GM10248 (cell line): Measurements from ENCODE around the gene SPRY1.

Experiments
- CTCF ChIA-PET: fragments of 300-600 bp; sonication (Branson Sonifier 250); formaldehyde crosslinking; extraction: SDS; loops from one replicate; lab custom pipeline; 2021; ENCODE audit warnings: antibody characterized with exemption; lab: Yijun Ruan, JAX
- POLR2A ChIA-PET: fragments of 350-650 bp; sonication (Branson Sonifier 250); formaldehyde crosslinking; extraction: SDS; loops from one replicate; lab custom pipeline; 2020; ENCODE audit warnings: antibody characterized with exemption; lab: Yijun Ruan, JAX
- DNase-seq: peaks from one replicate; pipeline ENCODE4 v3.0.0; 2012; ENCODE audit errors: extremely low spot score
- TF ChIP-seq, protein P1 (sequence below): IDR thresholded peaks from 2 replicates; pipeline ENCODE4 v1.5.1; 2012; ENCODE audit warnings: mild to moderate bottlenecking, low read depth; ENCODE audit errors: extremely low read depth, missing control alignments, control extremely low read depth

SPRY1 gene

DNA sequence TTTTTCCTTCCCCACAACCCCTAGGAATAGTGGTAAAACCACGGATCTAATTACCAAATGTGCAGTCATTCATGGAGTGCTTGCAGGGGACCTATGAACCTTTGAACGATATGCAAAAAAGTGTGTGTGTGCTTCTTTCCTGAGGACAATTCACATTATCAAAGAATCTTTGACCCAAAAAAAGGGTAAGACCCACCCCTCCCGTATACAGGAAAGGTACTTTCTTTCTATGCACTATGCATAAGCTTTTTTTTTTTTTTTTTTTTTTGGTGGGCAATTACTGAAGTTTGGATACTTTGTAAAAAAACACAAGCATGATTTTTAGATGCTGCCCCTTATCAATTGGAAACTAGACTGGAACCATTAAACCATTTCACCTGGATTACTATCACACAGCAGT is 31.4 kb downstream of the SPRY1 start:
- TF ChIP-seq, protein P1, sequence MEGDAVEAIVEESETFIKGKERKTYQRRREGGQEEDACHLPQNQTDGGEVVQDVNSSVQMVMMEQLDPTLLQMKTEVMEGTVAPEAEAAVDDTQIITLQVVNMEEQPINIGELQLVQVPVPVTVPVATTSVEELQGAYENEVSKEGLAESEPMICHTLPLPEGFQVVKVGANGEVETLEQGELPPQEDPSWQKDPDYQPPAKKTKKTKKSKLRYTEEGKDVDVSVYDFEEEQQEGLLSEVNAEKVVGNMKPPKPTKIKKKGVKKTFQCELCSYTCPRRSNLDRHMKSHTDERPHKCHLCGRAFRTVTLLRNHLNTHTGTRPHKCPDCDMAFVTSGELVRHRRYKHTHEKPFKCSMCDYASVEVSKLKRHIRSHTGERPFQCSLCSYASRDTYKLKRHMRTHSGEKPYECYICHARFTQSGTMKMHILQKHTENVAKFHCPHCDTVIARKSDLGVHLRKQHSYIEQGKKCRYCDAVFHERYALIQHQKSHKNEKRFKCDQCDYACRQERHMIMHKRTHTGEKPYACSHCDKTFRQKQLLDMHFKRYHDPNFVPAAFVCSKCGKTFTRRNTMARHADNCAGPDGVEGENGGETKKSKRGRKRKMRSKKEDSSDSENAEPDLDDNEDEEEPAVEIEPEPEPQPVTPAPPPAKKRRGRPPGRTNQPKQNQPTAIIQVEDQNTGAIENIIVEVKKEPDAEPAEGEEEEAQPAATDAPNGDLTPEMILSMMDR = no peak
- POLR2A ChIA-PET = no interaction called here
- CTCF ChIA-PET = interaction anchor here (1.5 kb wide), 1 partner anchor 38 kb away, joined by 4 read pairs; no protein-coding TSS in a partner anchor
- DNase-seq = no peak

DNA sequence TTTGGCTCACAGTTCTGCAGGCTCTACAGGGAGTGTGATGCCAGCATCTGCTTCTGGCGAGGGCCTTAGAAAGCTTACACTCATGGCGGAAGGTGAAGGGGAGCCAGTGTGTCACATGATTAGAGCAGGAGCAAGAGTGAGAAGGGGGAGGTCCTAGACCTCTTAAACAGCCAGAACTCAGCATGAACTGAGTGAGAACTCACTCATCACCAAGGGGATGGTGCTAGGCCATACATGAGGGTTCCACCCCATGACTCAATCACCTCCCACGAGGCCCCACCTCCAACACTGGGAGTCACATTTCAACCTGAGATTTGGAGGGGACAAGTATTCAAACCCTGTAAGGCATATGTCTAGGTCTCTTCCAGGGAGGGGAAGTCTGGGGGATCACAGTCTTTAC is 33.4 kb downstream of the SPRY1 start:
- DNase-seq = no peak
- POLR2A ChIA-PET = no interaction called here
- TF ChIP-seq, protein P1 = no peak
- CTCF ChIA-PET = no interaction called here

DNA sequence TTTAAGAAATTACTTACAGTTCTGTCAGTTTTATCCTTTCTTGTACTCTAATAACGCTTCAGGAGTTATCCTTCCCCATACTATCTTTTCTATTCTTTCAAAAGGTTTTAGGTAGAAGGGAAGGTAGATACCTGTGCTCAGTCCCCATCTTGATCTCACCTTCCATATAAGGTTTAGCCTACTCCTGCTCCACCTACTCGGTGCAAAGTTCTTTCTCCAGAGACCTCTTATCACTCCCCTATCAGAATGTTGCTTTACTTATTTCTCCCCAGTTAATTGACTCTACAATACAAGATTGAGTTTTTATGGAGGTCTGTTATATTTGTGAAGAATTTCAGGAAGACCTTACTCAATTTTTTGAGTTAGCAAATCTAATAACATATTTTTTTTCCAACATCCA is 33.9 kb downstream of the SPRY1 start:
- CTCF ChIA-PET = no interaction called here
- POLR2A ChIA-PET = no interaction called here
- TF ChIP-seq, protein P1 = no peak
- DNase-seq = no peak

DNA sequence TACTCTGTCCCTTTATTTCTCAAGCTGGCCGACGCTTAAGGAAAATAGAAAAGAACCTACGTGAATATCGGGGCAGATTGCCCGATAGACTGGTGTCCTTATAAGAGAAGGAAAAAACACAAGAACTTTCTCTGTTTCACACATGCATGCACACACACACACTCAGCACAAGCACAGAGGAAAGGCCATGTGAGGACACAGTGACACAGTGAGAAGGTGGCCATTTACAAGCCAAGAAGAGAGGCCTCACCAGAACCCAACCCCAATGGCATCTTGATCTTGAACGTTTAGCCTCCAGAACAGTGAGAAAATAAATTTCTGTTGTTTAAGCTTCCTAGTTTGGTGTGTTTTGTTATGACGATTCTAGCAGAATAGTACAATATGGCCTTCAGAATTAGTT is 37.0 kb downstream of the SPRY1 start:
- CTCF ChIA-PET = no interaction called here
- POLR2A ChIA-PET = no interaction called here
- DNase-seq = no peak
- TF ChIP-seq, protein P1 = no peak

DNA sequence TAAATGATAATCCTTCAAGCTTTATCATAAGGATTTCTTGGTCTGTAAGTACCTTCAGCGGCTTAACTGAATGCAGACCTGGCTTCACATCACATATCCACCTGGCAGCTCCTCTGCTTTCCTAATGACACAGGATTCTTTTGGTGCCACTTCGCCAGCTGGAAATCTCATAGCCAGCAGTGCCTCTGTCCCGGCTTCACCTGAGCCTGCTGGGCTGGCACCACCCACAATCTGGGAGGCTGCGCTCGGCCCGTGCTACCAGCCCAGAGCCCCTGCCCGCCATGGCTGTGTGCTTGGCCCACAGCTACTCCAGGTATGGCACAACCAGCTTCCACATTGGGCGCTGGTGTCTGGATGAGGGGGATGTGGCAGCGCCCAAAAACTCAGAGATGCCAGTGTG is 37.4 kb downstream of the SPRY1 start:
- DNase-seq = no peak
- POLR2A ChIA-PET = no interaction called here
- TF ChIP-seq, protein P1 = no peak
- CTCF ChIA-PET = interaction anchor here (1.2 kb wide), 1 partner anchor 10 kb away, joined by 4 read pairs; no protein-coding TSS in a partner anchor

DNA sequence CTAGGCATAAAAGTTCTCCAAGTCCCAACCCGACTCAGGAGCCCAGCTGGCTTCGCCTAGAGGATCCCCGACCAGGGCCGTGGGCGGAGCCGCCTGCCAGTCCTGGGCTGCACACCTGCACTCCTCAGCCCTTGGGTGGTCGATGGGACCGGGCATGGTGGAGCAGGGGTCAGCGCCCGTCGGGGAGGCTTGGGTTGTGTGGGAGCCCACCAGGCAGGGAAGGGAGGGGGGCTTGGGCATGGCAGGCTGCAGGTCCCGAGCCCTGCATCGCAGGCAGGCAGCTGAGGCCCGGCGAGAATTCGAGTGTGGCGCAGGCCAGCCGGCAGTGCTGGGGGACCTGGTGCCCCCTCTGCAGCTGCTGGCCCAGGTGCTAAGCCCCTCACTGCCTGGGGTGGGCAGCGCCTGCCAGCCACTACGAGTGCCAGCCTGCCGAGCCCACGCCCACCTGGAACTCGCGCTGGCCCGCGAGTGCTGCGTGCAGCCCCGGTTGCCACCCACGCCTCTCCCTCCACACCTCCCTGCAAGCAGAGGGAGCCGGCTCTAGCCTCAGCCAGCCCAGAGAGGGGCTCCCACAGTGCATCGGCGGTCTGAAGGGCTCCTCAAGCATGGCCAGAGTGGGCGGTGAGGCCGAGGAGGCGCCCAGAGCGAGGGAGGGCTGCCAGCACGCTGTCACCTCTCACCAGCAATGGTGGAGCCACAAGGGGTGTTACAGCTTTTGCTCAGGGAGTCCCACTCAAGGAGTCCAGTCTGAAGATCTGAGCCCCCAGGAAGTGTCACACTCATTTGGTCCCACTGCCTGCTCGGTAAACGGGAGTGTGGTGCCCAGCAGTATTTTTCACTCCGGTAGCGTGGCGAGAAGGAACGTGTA is 38.9 kb downstream of the SPRY1 start:
- TF ChIP-seq, protein P1 = no peak
- DNase-seq = no peak
- POLR2A ChIA-PET = no interaction called here
- CTCF ChIA-PET = interaction anchor here (1.2 kb wide), 1 partner anchor 12 kb away, joined by 4 read pairs; no protein-coding TSS in a partner anchor
